RCC 7860 (cell line): ENCODE data around the gene APOLD1.
"Not testable (repeated sequence)": the region's sequence is repeated elsewhere in the genome, so short reads cannot be mapped to it uniquely, and the experiment has no call there.

Experiments
- DNase-seq: peaks from one replicate; pipeline ENCODE4 v3.0.0-alpha.2; 2015; ENCODE audit warnings: low spot score
- FAIRE-seq: peaks from 2 replicates; lab custom pipeline; 2012; peaks lifted over from hg19 to GRCh38; lab: Jason Lieb, UNC

The APOLD1 gene

GRCh38 chr12:12784911-12785814, at the start of gene APOLD1:
Gene APOLD1, plus strand, starts transcription at chr12:12785659. Its CDS starts 33 bp downstream, at chr12:12785692.
- FAIRE-seq = no peak
- DNase-seq = no peak

- no peak for DNase-seq
- FAIRE-seq = peak; percentile 69
Observed at GRCh38 chr12:12736759-12737676, 48.4 kb upstream of the APOLD1 start.

- not testable (repeated sequence) for DNase-seq
Observed at GRCh38 chr12:12738152-12738551, 47.3 kb upstream of the APOLD1 start.

GRCh38 chr12:12741660-12742059, 43.8 kb upstream of the APOLD1 start:
- no peak for DNase-seq
- no peak for FAIRE-seq

More at GRCh38 chr12:12738152-12738551, 47.3 kb upstream of the APOLD1 start:
- not testable (repeated sequence) for FAIRE-seq

- no peak for FAIRE-seq
- DNase-seq = no peak
Observed at GRCh38 chr12:12744546-12745305, 40.7 kb upstream of the APOLD1 start.

- FAIRE-seq (no peak), DNase-seq (no peak)
Observed at GRCh38 chr12:12745576-12746211, 39.8 kb upstream of the APOLD1 start.

- no peak for DNase-seq
- no peak for FAIRE-seq
Observed at GRCh38 chr12:12747278-12747677, 38.2 kb upstream of the APOLD1 start.

- FAIRE-seq = no peak
Observed at GRCh38 chr12:12748044-12748443, 37.4 kb upstream of the APOLD1 start.

GRCh38 chr12:12749433-12749832, 36.0 kb upstream of the APOLD1 start:
- FAIRE-seq = no peak
- DNase-seq = peak; percentile 11

More at GRCh38 chr12:12748044-12748443, 37.4 kb upstream of the APOLD1 start:
- DNase-seq = no peak

GRCh38 chr12:12755923-12756322, 29.5 kb upstream of the APOLD1 start:
- FAIRE-seq = no peak

GRCh38 chr12:12757121-12757520, 28.3 kb upstream of the APOLD1 start:
- FAIRE-seq (no peak), DNase-seq (no peak)

More at GRCh38 chr12:12755923-12756322, 29.5 kb upstream of the APOLD1 start:
- DNase-seq = no peak

- DNase-seq = no peak
- FAIRE-seq = no peak
Observed at GRCh38 chr12:12759234-12759915, 26.1 kb upstream of the APOLD1 start.

GRCh38 chr12:12764824-12765223, 20.6 kb upstream of the APOLD1 start:
- DNase-seq = no peak
- no peak for FAIRE-seq

GRCh38 chr12:12770262-12770661, 15.2 kb upstream of the APOLD1 start:
- DNase-seq = no peak

GRCh38 chr12:12774791-12775190, 10.7 kb upstream of the APOLD1 start:
- FAIRE-seq (no peak), DNase-seq (no peak)

More at GRCh38 chr12:12770262-12770661, 15.2 kb upstream of the APOLD1 start:
- no peak for FAIRE-seq

GRCh38 chr12:12776261-12776660, 9.2 kb upstream of the APOLD1 start:
- no peak for FAIRE-seq
- DNase-seq = no peak

GRCh38 chr12:12777092-12777491, 8.4 kb upstream of the APOLD1 start:
- FAIRE-seq = no peak
- DNase-seq = no peak

- FAIRE-seq = no peak
- DNase-seq = no peak
Observed at GRCh38 chr12:12779007-12779406, 6.5 kb upstream of the APOLD1 start.

- peak; percentile 90 for FAIRE-seq
- DNase-seq = peak; percentile 88
Observed at GRCh38 chr12:12779529-12779928, 5.9 kb upstream of the APOLD1 start.
